GM18505 (cell line): ENCODE results near the gene PLCL2.

Source experiments
- ATAC-seq: cut with Tn5 transposase; IDR thresholded peaks from one replicate; pipeline ENCODE4 v1.9.1; 2021; ENCODE audit not compliant: unreplicated experiment
- POLR2A ChIP-seq: IDR thresholded peaks from 4 replicates; pipeline ENCODE4 v1.6.1; 2011; ENCODE audit warnings: borderline replicate concordance; ENCODE audit not compliant: insufficient read depth, insufficient read length; ENCODE audit errors: extremely low read depth

Gene PLCL2

DNA sequence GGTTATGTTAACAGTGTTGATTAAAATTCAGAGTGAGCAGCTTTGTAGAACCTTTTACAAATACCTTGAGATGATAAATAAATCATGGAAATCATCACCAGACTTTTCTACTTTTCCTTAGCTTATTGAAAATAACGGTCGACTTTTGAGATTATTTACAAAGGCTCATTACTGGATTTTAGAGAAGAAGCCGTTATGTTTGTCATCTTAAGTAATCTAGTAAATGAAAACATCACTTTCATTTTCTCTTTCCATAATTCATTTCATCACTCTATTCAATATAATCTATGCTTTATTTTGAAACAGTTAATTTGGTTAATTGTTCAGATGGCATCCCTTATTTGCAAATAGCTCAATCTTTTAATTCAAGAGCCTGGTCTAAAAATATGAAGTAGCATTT lies 3.6 kb downstream of the PLCL2 start:
- TF ChIP-seq POLR2A, result no peak
- no peak for ATAC-seq

DNA sequence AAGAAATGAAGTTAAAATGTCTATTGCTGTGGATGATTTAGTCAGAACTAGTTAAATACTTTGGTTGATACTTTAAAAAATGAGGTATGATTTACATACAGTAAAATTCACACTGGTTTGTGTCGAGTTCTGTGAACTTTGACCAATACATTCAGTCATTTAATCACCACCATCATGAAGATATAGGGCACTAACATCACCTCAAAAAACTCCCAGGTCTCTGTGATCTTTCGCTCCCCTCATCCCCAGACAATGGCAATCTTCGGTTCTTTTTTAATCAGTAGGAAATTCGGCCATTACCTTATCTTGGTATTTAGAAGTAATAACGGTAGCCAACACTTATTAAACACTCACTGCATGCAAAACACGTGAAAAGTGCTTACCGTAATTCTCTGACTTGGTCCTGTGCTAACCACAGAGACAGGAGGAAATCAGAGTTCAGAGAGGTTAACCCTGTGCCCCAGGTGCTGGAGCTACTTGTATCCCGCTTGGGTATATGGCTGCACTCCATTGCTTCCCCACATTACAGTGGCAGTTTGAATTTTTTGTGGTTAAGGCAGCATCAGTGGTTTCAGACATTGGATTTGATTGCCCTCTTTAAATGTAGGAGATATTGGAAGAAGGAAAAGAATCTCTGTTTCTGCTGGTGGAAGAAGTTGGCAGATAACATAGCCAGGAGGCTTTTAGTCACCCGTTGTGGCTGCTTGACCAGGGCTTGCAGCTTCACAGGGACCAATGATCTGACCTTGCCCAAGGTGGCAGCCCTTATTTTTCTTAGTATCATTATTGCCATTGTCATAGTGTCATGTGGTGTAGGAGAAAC lies 4.2 kb downstream of the PLCL2 start:
- ATAC-seq, result no peak
- TF ChIP-seq POLR2A, result no peak

DNA sequence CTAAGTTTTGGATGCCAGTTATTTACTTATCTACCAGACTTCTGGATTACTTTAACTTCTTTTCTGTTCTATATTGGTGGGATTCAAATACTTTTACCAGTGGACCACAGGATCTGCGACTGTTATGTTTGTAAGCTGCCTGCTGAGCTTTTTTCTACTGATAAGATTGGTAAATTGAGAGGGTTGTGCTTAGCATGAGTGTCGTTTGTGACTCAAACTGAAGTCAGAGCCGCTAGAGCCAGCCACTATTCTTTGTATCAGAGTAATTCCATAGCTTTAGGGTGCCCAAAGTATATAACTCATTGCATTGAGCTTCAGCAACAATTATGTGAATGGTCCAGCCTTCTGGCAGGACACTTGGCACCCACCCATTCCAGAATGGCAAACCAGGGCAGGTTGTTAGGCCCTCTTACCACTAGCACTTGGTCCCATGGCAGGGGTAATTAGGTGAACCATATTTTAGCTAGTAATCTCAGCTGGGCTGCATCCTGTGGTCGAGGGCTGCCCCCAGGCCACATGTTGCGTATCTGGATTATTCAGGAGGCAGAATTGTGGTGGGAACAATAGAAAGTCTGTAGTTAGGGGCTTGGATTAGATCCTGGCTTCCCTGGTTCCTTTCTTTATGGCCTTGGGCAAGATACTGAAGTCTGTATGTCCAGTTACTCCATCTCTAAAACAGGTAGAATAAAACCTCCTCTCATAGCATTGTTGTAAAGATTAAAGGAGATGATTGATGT lies 6.0 kb downstream of the PLCL2 start:
- ATAC-seq, result no peak
- TF ChIP-seq POLR2A, result no peak

DNA sequence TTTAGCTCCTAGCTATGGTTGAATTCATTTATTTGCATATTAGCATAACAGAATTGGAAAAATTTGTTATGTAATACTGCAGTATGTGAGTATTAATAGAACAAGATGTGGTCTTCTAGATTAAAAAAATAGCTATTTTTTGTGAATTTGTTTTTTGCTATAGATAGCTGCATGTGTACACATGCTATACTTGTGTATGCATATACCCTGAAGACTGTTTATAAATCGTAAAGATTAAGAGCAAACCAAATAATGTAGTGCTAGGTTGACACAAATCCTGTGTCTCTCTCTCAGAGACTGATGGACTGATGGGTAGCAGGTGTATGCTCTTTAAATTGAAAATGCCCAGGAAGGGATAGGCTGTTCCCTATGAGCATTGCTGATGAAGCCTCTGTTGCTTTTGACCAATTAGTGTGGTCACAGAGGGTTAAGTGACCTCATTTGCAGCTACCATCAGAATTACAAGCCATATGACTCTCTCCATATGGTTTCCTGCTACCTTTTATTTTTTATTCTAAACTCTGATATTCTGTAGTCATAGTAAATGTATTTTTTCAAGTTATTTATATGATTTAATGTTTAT lies 9.0 kb downstream of the PLCL2 start:
- no peak for ATAC-seq
- no peak for TF ChIP-seq POLR2A

DNA sequence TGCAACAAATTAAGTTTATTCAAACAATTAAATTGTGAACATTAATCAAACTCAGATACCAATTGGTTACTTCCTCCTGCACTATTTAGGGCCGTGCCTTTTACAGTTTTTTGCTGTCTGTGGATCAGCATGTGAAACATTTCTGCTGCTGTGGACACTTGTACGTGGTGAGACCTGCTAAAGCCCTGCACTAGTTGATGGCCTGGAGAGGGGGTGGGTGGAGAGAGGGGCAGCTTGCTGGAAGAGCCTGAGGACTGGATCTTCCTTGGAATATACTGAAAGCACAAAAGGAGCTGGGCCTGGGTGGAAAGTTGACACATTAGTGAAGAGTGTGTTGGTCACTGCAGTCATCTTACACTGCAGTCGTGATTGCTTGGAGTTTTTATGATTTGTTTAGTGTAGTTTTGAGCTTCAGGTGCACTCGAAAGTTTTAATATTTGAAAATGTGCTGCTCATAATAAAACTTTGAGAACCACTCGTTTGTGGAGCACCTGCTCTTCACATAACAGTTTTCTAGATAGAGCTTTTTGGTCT lies 11.4 kb downstream of the PLCL2 start:
- TF ChIP-seq POLR2A, result no peak
- no peak for ATAC-seq

DNA sequence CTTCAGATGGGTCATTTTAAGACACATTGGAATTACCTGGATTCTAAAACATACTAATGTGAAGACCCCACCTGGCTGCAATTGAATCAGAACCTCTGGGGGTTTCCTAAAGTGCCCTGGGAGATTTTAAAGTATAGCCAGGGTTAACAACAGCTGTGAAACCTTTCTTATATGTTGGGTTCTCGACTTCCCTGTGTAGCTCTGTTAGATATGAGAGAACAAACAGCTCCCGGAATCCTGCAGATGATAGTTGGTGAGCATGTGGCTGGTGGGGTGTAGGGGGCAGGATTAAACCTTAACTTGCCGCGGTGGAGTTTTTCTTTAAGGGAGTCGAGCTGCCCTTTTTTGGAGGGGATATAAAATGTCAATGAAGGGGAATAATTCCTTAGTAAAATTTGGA lies 12.1 kb downstream of the PLCL2 start:
- ATAC-seq, result no peak
- TF ChIP-seq POLR2A, result no peak

DNA sequence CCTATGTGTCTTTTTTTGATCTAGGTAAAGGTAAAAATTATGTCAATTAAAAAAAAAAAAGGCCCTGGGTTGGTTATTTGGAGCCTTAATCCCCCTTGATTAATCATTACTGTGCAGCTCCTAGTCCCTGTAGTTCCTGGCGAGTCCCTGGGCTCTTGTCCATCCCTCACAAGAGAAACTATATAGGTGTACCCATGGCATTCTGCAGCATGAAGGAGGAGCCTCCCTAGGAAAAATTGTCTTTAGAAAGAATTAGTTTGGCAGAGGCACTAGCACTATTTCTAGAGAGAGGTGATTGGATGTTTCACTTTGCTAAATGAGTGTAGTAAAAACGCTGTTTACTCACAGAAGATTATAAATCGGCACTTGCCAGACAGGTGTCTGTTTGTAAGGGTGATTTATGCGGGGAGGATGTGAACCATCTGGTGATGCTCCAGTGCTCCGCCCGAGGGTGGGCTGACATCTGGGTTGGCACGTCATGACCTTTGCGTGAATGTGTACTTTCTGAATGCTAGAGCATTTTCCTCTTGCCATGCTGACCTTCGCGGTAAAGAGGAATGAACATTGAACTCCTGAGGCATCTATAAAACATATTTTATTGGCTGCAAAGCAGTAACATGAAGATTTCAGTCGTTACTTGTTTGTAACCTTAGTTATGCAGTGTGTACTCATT lies 12.6 kb downstream of the PLCL2 start:
- ATAC-seq, result peak; percentile 70
- TF ChIP-seq POLR2A, result no peak

DNA sequence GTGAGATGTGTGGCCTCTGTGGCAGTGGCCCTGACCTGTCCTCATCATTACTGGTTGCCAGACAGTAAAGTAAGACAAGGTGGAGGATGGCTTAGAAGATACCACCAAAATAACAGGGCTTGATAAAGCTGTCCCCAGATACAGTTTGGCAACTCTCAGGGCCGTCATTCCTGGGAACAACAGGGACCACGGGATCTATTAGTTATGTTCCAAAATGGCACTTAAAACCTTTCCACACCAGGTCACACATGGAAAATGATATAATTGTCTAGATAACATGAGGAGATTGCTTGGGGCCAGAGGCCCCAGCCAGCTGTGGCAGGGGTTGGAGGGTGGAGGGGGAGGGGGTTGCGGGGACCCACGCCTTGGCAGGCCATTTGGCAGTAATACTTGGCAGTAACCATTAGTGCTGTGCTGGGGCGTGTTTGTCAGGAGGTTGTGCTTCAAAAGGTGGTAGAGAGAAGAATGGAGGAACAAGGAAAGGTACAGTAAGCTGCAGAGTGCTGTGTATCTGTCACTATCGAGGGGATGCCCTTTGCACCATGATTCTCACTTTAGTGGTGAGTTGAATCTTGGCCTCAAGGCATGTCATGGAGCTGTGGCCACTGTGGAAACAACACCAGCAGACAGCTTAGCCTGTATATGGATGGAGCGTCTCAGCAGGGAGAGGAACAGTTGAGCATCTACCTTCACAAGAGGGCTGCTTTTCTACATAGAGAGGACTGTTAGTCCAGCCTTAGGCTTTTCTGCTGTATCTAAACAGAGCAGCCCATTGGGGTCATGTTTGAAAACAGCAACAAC lies 14.0 kb downstream of the PLCL2 start:
- ATAC-seq, result no peak
- no peak for TF ChIP-seq POLR2A

DNA sequence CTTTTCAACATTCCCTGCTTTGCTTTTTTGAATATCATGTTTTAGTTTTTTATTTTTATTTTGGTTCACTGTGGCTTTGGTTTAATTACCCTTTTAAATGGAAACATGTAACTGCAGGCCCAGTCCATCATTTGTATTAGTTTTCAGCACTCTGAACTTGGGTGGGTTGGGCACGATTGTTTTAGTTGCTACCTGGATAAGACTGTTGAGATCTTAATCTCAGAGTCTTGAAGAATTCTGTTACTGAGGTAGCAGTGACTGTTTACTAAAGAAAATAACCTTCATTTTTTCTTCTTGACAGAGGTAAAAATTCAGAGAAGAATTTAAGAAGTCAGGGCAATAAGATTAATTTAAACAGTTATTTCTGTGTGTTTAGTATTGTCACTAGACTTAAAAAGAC lies 15.2 kb downstream of the PLCL2 start:
- no peak for ATAC-seq
- no peak for TF ChIP-seq POLR2A

DNA sequence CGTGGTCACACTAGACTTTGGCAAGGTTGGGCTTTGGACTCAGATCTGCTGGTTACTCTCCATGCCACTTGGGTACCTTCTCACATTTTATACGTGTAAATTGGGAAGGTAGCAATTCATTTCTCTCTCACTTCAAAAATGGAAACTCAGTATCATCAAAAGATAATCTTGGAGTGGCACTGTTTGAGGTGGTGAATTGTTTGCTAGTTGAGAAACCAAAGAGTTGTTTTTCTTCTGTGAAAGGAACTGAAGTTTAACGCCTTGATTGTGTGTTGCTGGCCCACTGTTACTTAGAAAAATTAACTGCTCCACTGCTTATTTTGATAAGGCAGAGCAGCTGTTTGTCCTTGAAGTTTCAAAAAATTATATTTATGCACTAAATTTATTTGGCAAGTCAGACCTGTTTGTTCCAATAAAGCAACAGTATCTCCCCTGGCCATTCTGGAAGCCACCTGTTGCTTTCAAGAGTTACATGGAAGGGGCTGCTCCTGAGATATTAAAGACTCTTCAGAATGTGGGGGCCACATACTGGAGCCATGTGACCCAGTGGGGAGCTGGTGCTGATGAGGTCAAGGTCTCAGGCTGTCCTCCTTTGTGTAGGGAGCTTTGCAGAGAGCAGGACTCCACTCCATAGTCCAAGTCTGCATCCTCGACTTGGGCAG lies 16.2 kb downstream of the PLCL2 start:
- no peak for TF ChIP-seq POLR2A
- no peak for ATAC-seq

DNA sequence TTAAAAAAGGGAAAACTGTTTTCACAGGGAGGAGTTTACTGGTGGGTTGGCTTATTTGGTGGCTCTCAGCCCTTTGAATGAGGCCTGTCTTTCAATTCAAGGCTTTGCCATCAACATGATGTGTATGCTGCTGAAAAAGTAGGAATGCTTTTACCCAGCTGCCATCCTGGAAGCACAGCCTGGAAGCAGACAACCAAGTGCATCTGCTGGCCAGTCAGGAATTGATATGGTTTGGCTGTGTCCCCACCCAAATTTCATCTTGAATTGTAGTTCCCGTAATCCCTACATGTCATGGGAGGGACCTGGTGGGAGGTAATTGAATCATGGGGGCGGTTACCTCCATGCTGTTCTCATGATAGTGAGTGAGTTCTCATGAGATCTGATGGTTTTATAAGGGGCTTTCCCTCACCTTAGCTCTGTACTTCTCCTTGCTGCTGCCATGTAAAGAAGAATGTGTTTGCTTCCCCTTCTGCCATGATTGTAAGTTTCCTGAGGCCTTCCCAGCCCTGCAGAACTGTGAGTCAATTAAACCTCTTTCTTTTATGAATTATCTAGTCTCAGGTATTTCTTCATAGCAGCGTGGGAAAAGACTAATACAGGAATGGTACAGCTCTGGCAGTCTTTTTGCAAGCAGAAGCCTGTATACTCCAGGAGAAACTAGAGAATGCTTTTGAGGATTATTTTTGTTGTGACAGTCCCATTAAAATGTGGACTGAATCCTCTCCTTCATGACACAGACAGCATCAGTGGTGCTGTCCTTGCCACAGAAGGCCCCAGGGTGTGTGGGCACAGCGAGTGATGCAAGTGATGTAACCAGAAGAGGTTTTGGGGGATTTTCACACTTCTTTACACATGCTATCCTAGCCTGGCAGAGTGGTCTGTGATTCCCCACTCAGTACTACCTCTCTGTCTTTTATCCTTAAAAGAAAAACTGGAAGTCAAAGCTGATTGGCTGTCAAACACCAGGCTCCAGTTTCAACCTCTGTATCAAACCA lies 20.0 kb downstream of the PLCL2 start:
- no peak for ATAC-seq
- no peak for TF ChIP-seq POLR2A

DNA sequence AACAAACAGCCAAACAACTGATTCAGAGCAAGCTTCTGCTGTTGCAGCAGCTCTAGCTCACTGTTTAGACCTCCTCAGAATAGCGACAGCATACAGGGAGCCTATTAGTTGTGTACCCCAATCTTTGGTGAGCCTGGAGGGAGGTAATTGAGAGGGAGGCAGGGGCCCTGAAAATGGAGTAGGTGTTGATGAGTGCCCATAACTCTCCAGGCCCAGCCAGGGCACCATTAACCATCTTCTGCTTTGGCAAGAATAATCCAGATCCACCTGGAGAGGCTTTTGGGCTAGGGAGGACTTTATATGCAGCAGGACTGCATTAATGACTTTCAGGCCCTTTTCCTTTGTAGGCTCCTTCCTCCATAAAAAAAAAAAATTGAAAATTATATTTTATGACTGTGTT lies 20.9 kb downstream of the PLCL2 start:
- TF ChIP-seq POLR2A, result no peak

DNA sequence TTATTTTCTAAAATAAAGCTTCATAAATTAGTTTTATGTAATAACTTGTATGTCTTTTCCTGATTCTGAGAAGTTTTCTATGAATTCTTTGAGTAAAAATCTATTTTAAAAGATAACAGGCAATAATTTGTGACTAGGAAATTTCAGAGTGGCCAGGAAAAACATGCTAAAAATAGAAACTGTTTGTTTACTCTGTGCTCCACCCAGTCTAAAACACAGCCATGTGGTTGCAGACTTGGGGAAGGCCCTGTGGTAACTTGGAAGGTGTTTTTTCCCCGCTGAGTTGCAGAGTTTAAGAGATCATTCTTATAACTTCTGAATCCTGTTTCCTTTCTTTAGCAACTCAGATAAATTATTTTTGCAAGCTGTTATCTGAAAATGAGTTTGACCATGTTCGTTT lies 21.9 kb downstream of the PLCL2 start:
- ATAC-seq, result no peak
- no peak for TF ChIP-seq POLR2A

More for the DNA sequence above, 20.9 kb downstream of the PLCL2 start:
- no peak for ATAC-seq
